ENCODE results near the gene CLASP2. TPM values are rescaled to one million over a fixed set of nuclear protein-coding genes. Genes with fewer than 3 reads are reported as not detected.
A peak's percentile ranks its signal among the peaks of the same experiment; 100 is the strongest.
"Not testable (repeated sequence)": the region's sequence is repeated elsewhere in the genome, so short reads cannot be mapped to it uniquely, and the experiment has no call there.

Gene CLASP2
- total RNA-seq, 1 donor from 2014 or later = 81.6 TPM

DNA sequence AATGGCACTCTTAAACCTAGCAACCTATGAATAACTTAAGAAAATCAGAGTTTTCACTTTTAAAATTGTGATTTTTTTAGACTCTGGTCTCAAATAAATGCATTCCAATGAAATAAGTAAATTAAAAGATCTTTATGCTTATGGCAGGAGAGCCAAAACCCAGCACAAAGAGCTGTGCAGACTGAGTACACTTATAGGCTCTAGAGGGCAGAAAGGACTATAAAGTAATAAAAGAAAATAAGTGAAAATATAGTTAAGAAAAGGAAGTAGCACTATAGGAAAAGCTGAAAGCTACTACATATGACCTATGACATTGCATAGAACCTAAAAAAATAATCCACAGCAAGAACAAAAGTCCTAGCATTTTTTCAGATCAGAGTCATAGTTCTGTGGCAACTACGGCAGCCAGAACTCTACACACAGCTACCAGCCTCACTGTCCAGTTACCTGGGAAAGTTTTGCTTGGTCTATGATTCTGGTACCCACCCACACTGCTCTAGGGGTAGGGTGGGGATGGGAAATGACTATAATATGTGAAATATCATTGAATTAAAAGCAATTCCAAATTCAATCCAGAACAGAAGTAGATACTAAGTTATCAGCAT lies 30.5 kb downstream of the CLASP2 start:
- DNase-seq (ENCODE audit: low read depth) = peak; percentile 38

DNA sequence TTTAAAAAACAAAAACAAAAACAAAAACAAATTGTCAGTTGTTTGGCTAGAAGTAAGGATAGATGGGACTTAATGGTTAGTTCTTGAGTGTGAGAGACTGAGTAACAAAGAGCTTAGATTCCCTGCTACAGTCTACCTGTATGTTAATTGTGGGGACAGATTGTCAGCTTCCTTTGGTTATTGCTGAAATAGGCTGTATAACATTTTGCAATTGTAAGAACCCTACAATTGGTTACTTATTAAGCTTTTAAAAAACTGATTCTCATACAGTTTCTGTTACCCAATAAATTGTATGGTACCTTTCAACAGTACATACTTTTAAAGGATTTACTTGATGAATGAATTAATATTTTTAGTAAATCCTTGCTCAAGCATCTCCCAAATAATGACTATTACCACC lies 35.3 kb downstream of the CLASP2 start:
- DNase-seq (ENCODE audit: low read depth) = peak; percentile 45

DNA sequence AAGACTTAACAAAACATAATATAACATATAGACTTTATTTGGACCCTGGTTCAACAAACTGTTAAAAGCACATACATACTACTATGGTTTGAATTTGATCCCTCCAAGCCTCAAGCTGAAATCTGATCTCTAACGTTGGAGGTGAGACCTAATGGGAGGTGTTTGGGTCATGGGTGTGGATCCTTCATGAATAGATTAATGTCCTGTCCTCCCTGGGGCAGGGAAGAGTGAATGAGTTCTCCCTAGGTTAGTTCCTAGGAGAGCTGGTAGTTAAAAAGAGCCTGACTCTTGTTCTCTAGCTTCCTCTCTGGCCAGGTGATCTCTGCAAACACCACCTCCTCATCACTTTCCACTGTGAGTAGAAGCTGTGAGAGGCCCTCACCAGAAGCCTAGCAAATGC lies 36.4 kb downstream of the CLASP2 start:
- DNase-seq (ENCODE audit: low read depth) = no peak

DNA sequence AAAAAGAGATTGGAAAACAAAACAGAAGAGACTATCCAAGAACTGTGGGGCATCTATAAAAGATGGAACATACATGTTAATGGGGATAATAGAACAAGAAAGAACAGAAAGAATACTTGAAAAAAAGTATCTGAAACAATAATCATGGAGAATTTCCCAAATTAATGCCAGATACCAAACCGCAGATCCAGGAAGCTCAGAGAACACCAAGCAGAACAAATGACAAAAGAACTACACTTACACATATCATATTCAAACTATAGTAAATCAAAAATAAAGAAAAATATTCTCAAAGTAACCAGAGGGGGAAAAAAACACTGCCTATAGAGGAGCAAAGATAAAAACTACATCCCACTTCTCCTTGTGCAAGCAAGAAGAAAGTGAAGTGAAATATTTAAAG lies 40.0 kb downstream of the CLASP2 start:
- no peak for DNase-seq (ENCODE audit: low read depth)

DNA sequence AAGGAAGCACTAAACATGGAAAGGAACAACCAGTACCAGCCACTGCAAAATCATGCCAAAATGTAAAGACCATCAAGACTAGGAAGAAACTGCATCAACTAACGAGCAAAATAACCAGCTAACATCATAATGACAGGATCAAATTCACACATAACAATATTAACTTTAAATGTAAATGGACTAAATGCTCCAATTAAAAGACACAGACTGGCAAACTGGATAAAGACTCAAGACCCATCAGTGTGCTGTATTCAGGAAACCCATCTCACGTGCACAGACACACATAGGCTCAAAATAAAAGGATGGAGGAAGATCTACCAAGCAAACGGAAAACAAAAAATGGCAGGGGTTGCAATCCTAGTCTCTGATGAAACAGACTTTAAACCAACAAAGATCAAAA lies 44.6 kb downstream of the CLASP2 start:
- not testable (repeated sequence) for DNase-seq (ENCODE audit: low read depth)

DNA sequence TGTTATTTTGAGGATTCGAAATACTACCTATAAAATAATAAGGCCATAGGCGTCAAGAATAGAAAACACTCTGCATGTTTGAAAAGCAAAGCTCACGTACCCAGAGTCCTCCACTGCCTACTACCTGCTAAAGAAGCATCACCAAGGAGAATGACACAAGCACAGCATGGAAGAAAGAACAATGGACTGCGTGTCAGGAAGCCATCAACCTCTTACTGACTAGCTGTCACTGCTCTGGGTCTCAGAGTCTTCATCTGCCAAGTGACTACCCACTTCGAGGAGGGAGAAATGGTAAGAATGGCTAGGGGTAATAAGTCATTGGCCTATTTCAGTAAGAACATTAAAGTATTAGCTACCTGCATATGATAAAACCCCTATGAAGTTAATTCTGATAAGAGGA lies 49.4 kb downstream of the CLASP2 start:
- no peak for DNase-seq (ENCODE audit: low read depth)

DNA sequence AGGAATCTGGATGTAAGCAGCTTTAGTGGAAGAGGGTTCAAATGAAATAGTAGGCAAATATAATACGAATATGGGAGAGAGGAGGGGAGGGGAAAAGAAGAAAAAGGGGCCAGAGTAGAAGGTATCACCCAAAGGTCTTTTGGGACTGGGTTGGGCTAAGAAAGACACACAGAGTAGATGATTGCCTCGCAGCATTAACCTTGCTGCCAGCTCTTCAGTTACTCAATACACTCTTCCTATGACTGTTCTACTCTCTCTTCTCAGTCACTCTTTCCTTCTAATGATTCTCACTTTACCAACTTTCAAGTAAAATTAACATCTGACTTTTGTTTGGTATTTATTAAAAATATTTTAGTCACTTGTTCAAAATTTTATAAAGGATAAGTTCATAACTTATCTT lies 52.8 kb downstream of the CLASP2 start:
- no peak for DNase-seq (ENCODE audit: low read depth)

DNA sequence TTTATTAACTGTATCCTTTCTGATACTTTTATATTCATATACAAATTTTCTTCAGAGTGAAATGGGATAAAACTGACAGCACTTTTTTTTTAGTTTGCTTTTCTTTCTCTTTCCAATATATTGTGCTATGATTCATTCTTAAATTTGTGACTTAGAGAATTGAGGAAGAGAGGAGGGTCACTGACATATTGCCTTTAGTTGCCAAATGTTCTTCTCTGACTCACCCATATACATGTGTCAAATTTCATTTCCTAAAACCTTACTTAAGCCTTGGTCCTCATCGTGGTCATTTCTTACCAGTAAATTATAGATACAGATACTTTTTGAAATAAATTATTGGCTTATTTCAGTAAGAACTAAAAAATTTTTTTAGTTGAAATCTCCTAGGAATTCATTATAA lies 53.9 kb downstream of the CLASP2 start:
- DNase-seq (ENCODE audit: low read depth) = peak; percentile 48

DNA sequence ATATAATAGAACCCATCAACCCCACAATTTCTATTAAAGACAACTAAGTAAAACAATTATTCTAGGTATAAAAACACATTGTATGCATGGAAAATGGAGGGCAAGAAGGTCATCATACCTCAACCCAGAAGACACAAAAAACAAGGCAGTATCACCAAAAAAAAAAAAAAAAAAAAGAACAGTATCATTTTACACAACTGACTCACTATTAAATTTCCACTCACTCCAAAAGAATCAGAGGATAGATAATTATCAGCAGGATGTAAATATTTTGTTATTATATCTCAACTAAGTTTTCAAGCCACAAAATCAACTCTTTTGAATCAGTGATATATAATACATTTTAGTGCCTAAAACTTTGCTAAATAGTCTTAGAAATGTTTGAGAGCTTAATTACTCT lies 55.0 kb downstream of the CLASP2 start:
- DNase-seq (ENCODE audit: low read depth) = no peak

DNA sequence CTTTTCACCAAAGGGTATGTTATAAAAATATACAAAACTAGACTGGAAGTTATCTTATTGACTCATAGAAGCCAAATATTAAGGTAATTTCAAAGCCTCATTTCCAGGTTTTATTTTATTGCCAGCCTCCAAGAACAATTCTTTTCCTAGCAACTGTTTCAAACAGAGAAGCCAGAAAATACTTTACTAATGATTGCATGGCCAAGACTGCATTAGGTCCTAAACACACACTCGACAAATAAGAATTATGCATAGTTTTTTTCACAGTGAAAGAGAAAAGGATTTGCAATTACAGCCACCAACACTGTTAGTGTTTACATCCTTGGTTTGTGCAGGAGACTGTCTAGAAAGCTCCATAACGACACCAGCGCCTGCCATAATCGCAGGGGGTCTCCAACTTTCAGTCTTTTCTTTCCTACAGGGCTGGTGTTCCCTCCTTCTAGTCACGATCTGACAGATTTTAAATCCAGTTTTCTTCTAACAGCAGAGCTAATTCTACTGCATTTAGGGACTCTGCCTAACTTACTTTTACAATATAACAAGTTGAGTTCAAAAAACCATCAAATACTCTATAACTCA lies 58.1 kb downstream of the CLASP2 start:
- peak; percentile 7 for DNase-seq (ENCODE audit: low read depth)

DNA sequence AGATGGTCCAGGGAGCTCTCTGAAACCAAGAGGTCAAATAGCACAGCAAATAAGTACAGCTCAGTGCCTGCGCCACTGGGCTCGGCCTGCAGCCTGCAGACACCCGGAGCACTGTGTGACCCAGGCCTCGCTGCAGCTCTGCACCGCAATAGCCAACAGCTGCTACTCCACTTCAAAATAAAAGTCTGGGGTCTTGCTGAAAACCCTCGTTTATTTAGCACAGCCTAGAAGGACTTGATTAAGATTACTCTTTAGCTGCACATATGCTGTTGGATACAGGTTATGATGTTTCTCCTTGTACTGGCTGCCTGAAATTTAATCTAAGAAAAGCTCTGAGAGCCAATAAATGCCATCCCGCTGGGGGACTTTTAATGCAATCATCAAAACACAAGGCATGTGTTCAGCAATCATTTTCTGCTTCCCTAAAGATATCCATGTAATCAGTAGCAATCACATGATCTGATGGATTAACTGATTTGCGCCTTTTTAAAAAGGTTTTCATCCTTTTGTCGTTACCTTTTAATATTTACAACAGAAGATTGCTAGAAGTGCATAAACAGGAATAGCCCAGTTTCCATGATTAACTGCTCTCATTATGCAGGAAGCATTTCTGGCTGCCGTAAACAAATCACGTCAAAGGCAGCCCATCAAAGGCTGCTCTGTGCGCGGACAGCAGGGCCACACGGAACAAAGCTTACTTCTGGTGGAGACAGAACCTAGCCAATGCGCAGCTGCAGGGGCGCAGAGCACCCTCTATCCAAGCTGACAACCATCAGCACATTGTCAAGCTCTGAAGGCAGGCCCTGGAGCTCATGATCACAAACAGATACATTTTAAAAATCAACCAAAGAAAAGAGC lies 58.8 kb downstream of the CLASP2 start:
- peak; percentile 79 for DNase-seq (ENCODE audit: low read depth)

DNA sequence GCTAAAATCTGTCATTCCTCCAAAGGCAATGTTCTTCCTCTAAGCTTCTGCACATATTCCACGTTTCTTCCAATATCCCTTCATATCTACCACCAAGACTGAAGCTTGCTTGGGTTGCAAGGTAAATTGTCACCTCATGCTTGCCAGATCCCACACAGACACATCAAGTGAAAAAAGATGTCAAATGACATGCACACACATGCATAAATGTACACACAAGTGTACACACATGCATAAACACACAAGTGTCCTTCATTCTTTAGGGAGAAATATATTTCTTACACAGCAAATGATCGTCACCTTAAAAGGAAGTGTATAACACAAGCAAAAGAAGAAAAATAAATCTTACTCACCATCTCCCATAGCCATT lies 59.4 kb downstream of the CLASP2 start:
- DNase-seq (ENCODE audit: low read depth) = no peak

DNA sequence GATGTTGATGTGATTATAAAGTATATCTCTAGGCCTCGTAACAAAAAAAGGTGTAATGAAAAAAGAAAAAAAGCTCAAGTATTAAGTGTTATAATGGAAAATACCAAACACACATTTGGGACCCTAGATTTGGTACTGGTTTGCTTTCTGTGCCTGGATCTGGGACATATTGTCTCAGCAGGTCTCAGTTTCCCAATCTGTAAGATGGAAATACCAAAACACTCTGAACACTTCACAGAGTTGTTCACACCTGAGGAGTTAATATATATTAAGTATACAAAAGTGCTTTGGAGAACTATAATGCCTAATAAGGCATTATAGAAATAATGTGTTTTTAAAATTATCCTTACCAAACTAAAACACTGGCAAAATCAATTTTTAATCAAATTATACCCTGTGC lies 60.0 kb downstream of the CLASP2 start:
- DNase-seq (ENCODE audit: low read depth) = no peak

DNA sequence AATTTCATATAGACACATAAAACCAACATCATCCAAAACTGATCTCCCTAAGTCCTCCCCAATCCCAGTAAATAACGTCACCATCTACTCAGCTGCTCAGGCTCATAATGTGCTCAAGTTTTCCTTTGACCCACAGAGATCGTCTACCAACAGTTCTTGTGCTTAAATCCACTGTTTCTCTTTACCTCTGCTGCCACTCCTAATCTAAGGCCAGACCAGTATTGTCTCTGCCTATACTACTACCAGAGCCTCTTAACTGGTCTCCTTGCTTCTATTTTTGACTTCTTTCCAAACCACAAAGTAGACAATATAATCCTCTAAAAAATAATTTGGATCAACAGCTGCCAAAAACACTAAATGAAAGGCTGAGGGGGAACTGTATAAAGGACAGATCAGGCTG lies 65.3 kb downstream of the CLASP2 start:
- no peak for DNase-seq (ENCODE audit: low read depth)

DNA sequence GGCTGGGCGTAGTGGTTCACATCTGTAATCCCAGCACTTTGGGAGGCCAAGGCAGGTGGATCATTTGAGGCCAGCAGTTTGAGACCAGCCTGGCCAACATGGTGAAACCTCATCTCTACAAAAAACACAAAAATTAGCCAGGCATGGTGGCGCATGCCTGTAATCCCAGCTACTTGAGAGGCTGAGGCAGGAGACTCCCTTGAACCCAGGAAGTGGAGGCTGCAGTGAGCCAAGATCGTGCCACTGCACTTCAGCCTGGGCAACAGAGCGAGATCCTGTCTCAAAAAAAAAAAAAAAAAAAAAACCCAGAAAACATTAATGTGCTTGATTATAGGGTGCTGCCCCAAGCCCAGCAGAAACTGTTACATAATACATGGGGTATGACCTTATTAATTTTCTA lies 67.0 kb downstream of the CLASP2 start:
- not testable (repeated sequence) for DNase-seq (ENCODE audit: low read depth)

DNA sequence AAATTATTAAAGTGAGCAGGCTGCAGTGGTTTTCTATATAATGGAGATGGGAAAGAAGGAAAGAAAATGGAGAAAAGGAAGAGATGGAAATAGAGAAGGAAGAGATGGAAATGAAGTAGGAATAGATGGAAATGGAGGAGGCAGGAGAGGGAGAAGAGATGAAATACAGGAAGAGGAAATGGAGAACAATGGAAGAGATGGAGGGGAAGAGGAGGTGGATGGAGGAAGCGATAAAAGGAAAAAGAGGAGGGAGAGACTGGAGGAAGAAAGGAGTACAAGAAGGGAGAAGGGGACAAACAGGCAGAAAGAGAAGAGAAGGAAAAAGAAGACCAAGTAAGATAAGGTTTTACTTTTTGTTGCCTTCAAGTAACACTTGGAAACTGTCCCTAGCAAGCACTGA lies 67.6 kb downstream of the CLASP2 start:
- no peak for DNase-seq (ENCODE audit: low read depth)

DNA sequence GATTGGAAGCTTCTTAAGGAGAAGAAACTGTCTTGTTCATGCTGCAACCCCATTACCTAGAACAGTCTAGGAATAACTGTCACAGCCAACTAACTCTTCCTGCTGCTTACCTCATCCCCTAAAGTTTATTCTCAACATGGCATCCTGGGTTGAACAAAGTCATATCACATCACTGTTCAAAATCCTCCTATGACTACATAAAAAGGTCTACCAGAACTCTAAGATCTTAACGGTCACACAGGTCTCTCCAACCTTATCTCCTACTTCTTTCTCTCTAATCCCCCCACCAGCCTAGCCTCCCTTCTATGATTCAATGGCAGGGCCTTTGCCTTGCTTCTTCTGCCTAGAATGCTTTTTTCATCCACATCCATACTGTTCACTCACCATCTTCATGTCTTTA lies 69.3 kb downstream of the CLASP2 start:
- no peak for DNase-seq (ENCODE audit: low read depth)

DNA sequence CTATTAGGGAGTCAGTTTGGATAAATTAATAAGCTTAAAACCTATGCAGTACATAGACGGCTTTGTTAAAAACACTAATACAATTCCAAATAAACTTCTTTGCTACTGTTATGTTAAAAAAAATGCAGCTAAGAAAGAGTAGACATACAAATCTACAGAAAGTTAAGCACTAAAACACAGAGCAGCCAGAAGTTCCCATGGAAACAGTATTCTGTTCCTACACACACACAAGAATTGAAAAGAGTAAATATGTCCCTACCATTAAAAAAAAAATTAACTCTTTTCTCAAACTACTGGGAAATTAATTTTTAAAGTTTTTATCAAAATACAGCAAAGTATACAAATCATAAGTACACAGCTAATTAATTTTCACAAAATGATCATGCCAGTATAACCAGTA lies 71.6 kb downstream of the CLASP2 start:
- DNase-seq (ENCODE audit: low read depth) = no peak

DNA sequence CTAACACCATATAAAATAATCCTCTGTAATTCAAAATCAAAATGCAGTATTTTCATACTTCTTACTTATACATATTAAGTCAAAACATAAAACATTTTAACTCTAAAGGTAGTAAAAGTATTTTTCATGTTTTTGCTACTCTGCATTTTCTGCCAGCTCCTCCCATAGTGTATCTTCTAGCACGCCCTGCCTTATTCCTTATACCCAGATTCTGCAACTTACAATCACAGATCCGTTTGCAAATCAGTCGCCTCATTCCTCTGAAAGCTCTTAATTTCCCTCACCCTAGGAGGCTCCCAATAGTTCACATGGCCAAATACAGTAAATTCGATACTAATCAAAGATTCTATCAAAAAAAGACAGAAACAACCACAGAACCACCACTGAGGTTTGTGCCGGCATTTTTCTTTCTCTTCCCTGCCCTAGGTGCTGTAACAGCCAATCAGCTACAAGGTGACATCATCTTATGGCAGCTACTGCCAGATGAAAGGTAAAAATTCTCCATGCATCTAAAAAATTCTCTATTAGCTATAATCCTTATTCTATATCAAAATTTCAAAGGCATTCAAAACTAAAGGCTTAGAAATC lies 72.9 kb downstream of the CLASP2 start:
- DNase-seq (ENCODE audit: low read depth) = peak; percentile 53

DNA sequence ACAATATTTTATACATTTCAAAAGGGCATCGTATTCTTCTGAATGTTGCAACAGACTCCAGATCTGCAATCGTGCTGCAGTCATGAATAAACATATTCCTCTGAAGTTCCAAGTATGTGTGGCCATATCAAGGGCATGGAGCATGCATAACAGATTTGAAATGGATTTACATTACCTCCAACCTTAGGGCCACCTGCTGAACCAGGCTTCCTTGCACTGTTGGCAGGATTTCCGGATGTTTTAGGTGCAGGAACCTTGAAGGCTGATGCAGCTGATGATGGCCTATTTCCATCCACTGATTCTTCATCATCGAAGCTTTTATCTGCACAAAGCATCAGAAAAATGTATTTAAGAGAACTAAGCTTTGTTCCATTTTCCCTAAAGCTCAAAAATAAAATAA lies 73.5 kb downstream of the CLASP2 start:
- DNase-seq (ENCODE audit: low read depth) = no peak

DNA sequence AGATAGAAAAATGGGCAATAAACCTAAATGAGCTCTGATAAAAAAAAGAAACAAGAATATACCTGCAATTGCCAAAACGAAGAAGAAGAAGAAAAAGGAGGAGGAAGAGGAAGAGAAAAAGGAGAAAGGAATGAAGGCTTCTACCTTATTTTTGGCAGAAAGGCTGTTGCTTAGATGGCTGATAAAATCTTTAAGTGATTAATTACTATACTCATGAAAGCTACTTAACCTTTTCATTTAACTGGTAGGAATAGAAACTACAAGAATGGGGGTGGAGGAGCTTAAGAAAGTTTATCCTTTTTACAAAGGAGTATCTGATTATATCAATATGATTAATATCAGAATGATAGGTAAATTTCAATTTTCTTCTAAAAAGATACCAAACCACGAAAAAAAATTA lies 75.2 kb downstream of the CLASP2 start:
- no peak for DNase-seq (ENCODE audit: low read depth)

DNA sequence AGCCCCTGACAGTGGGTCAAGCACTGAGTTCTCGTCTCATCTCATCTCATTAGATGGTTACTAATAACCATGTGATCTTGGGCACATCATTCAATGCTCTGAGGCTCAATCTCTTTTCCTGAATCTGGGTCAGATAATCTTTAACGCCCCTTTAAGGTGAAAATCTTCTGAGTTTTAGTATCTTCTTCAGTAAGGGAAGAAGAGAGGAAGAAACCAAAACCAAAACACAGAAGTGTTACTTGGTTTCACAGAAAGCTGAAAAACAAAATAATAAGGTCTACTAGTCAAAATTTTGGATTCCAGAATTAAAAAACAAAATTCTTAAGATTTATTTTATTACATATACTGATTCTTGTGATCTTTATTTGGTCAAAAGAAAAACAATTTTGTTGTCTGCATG lies 78.2 kb downstream of the CLASP2 start:
- DNase-seq (ENCODE audit: low read depth) = no peak

DNA sequence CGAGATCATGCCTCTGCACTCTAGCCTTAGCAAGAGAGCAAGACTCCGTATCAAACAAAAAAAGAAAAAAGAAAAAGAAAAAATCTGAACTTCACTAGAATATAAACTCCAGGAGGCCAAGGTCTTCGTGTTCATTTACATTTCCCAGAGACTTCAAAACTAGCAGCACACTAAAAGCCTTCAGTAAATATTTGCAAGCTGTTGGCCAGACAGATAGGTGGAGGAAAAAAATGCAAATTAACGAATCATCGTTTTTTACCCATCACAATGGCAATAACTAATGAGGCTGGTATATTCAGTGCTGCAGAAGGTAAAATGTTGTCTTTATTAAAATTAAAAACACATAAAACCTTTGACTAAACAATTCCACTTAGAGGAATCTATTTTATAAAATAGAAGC lies 80.6 kb downstream of the CLASP2 start:
- no peak for DNase-seq (ENCODE audit: low read depth)

Data from renal cortical epithelial cell (primary cell).